Endometrial microvascular endothelial cells (primary cell): ENCODE results near the gene ADCY6. TPM values are rescaled to one million over a fixed set of nuclear protein-coding genes. Genes with fewer than 3 reads are reported as not detected.

ENCODE experiments used
- in situ Hi-C: cut with HindIII; loops from 2 replicates; pipeline ENCODE4 v1.10.0; 2017; ENCODE audit warnings: low sequenced_read_pairs, low pct_unique_long_range_greater_than_20kb; ENCODE audit errors: inconsistent ontology term
- total RNA-seq: library from RNA; depleted of rRNA; stranded (reverse); fragments of >200 nt; gene quantifications from one replicate; pipeline ENCODE4 v1.2.3, GENCODE V29; 2015; ENCODE audit errors: inconsistent ontology term

ADCY6 gene
- total RNA-seq, 1 donor from 2014 or later: 15.6 TPM

GRCh38 chr12:48793696-48794095 lies 4.8 kb upstream of the ADCY6 start:
- in situ Hi-C loops: loop anchor here (10.0 kb wide), 1 partner anchor 51 kb away; no protein-coding TSS in a partner anchor

- in situ Hi-C loops: loop anchor here (10.0 kb wide), 1 partner anchor 55 kb away; no protein-coding TSS in a partner anchor
Observed at GRCh38 chr12:48789858-48790326, 1.0 kb upstream of the ADCY6 start.

GRCh38 chr12:48788524-48788853 lies 400 bp downstream of the ADCY6 start:
- in situ Hi-C loops: no loop called here

GRCh38 chr12:48787791-48788523 lies 932 bp downstream of the ADCY6 start:
- in situ Hi-C loops: no loop called here

GRCh38 chr12:48786591-48787544 lies 2.0 kb downstream of the ADCY6 start:
- in situ Hi-C loops: no loop called here

- in situ Hi-C loops: no loop called here
Observed at GRCh38 chr12:48783432-48783831, 5.5 kb downstream of the ADCY6 start.

- in situ Hi-C loops: no loop called here
Observed at GRCh38 chr12:48782457-48783395, 6.2 kb downstream of the ADCY6 start.

GRCh38 chr12:48781750-48782456 lies 7.0 kb downstream of the ADCY6 start:
- in situ Hi-C loops: no loop called here

GRCh38 chr12:48780381-48781025 lies 8.4 kb downstream of the ADCY6 start:
- in situ Hi-C loops: no loop called here

- in situ Hi-C loops: no loop called here
Observed at GRCh38 chr12:48779869-48780268, 9.0 kb downstream of the ADCY6 start.

GRCh38 chr12:48777501-48778400 lies 11.1 kb downstream of the ADCY6 start:
- in situ Hi-C loops: no loop called here

GRCh38 chr12:48776956-48777355 lies 11.9 kb downstream of the ADCY6 start:
- in situ Hi-C loops: no loop called here

- in situ Hi-C loops: no loop called here
Observed at GRCh38 chr12:48775991-48776649, 12.8 kb downstream of the ADCY6 start.

DNA sequence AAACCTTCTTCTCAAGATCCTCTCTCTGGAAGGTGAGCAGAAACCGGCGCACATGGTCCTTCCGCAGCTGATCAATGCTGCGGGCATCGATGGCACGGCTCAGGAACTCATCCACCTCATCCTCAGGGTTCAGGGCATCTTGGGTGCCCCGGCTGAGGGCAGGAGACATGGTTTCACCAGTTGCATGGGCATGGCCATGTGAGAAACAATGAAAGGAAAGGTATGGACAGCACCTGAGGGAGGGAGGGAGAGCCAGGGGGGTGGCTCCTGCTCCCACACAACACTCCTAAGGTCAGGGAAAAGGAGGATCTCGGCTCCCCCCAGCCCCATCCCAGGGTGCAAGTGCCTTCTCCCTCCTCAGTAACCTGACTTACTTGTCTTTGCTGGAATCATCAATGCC lies 13.6 kb downstream of the ADCY6 start:
- in situ Hi-C loops: no loop called here

DNA sequence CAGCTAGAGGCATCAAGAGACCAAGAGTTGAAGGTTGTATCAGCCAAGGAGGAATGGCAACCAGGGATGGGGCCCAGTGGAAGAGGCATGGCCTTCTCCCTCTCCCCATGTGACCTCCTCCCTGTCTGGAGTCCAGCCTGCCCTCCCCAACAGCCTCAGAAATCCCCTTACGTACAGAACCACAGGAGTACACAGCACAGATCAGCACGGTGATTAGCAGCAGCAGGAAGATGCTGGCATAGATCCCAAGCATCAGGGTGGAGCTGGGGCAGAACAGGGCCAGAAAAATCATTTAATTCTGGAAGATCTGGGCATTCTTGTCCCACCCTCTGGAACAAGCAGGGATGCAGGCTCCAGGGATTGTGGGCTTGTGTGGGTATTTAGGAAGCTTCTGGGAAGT lies 14.4 kb downstream of the ADCY6 start:
- in situ Hi-C loops: no loop called here

GRCh38 chr12:48773686-48774085 lies 15.2 kb downstream of the ADCY6 start:
- in situ Hi-C loops: no loop called here
